VCaP (cell line): ENCODE measurements around the gene ZNF550.
"Not testable (repeated sequence)": the region's sequence is repeated elsewhere in the genome, so short reads cannot be mapped to it uniquely, and the experiment has no call there.

Experiments
- H3K27ac ChIP-seq: fragments of 450-650 bp; 2 replicates; pipeline ENCODE4 v1.5.1; 2017
- CTCF ChIP-seq: fragments of 450-650 bp; conservative IDR thresholded peaks from 2 replicates; pipeline ENCODE4 v1.5.1; 2017; ENCODE audit warnings: mild to moderate bottlenecking, moderate library complexity

ZNF550 gene

GRCh38 chr19:57559008-57559403 is 657 bp downstream of the ZNF550 start:
- peak overlapping the region; percentile 95 for H3K27ac ChIP-seq
- no peak for TF ChIP-seq CTCF

GRCh38 chr19:57558525-57558924 is 1.1 kb downstream of the ZNF550 start:
- peak overlapping the region; percentile 95 for H3K27ac ChIP-seq
- TF ChIP-seq CTCF, result peak; percentile 17

- no peak for TF ChIP-seq CTCF
- H3K27ac ChIP-seq, result peak overlapping the region; percentile 95
Observed at GRCh38 chr19:57557659-57558058, 2.0 kb downstream of the ZNF550 start.

- H3K27ac ChIP-seq, result no peak overlapping the region
Observed at GRCh38 chr19:57552432-57552831, 7.2 kb downstream of the ZNF550 start.

GRCh38 chr19:57546513-57546912 is 13.2 kb downstream of the ZNF550 start:
- no peak for TF ChIP-seq CTCF
- no peak overlapping the region for H3K27ac ChIP-seq

More at GRCh38 chr19:57552432-57552831, 7.2 kb downstream of the ZNF550 start:
- no peak; the same call in 1 of the 2 replicates for TF ChIP-seq CTCF

- no peak overlapping the region for H3K27ac ChIP-seq
- no peak for TF ChIP-seq CTCF
Observed at GRCh38 chr19:57537953-57538547, 21.6 kb downstream of the ZNF550 start.

GRCh38 chr19:57527136-57527881 is 32.4 kb downstream of the ZNF550 start, which contains the start of gene ZNF549:
TSS of gene ZNF549 (plus strand) at chr19:57527356. CDS start at chr19:57527574, 218 bp downstream.
- peak within 1 kb of the TSS; percentile 91 for H3K27ac ChIP-seq
- no peak for TF ChIP-seq CTCF

- not testable (repeated sequence) for H3K27ac ChIP-seq
Observed at GRCh38 chr19:57518021-57518420, 41.6 kb downstream of the ZNF550 start.
